NCI-H1694 treated with DMSO at 0.1 percent for 48 hours (cell line): Measurements from ENCODE around the gene SNX19.

Source experiments
- DNase-seq: peaks from one replicate; lab custom pipeline; 2025; lab: John Stamatoyannopoulos, UW

SNX19 gene

GRCh38 chr11:130905512-130905911, 10.8 kb downstream of the SNX19 start:
- DNase-seq: no peak

- DNase-seq: no peak
Measured at GRCh38 chr11:130904380-130904779, 11.9 kb downstream of the SNX19 start.

GRCh38 chr11:130902380-130902779, 13.9 kb downstream of the SNX19 start:
- no peak for DNase-seq

- DNase-seq: no peak
Measured at GRCh38 chr11:130899106-130899505, 17.2 kb downstream of the SNX19 start.

- DNase-seq: no peak
Measured at GRCh38 chr11:130897262-130898182, 18.8 kb downstream of the SNX19 start.

- peak; percentile 26 for DNase-seq
Measured at GRCh38 chr11:130894322-130895025, 21.8 kb downstream of the SNX19 start.

GRCh38 chr11:130892861-130893260, 23.4 kb downstream of the SNX19 start:
- DNase-seq: no peak

GRCh38 chr11:130891326-130891725, 25.0 kb downstream of the SNX19 start:
- DNase-seq: no peak

GRCh38 chr11:130890039-130890745, 26.1 kb downstream of the SNX19 start:
- DNase-seq: no peak

- DNase-seq: no peak
Measured at GRCh38 chr11:130888790-130889189, 27.5 kb downstream of the SNX19 start.

GRCh38 chr11:130886704-130887103, 29.6 kb downstream of the SNX19 start:
- no peak for DNase-seq

GRCh38 chr11:130882138-130882551, 34.1 kb downstream of the SNX19 start:
- DNase-seq: no peak

GRCh38 chr11:130881475-130882137, 34.7 kb downstream of the SNX19 start:
- no peak for DNase-seq

GRCh38 chr11:130879836-130880235, 36.4 kb downstream of the SNX19 start:
- no peak for DNase-seq

- DNase-seq: no peak
Measured at GRCh38 chr11:130876931-130877915, 39.1 kb downstream of the SNX19 start.

GRCh38 chr11:130876100-130876499, 40.2 kb downstream of the SNX19 start:
- DNase-seq: no peak

- no peak for DNase-seq
Measured at GRCh38 chr11:130874955-130875531, 41.2 kb downstream of the SNX19 start.

GRCh38 chr11:130874396-130874795, 41.9 kb downstream of the SNX19 start:
- DNase-seq: no peak

GRCh38 chr11:130873761-130874160, 42.5 kb downstream of the SNX19 start:
- DNase-seq: no peak

- no peak for DNase-seq
Measured at GRCh38 chr11:130872981-130873380, 43.3 kb downstream of the SNX19 start.
